ENCODE results near the gene GAB2. TPM values are rescaled to one million over a fixed set of nuclear protein-coding genes. Genes with fewer than 3 reads are reported as not detected.
"Not testable (repeated sequence)": the region's sequence is repeated elsewhere in the genome, so short reads cannot be mapped to it uniquely, and the experiment has no call there.

GAB2 gene
- total and polyA plus RNA-seq, 2 donors (not counting 1 experiment from before 2014, with no cell fraction given) = 5.8 to 85.9 TPM

DNA sequence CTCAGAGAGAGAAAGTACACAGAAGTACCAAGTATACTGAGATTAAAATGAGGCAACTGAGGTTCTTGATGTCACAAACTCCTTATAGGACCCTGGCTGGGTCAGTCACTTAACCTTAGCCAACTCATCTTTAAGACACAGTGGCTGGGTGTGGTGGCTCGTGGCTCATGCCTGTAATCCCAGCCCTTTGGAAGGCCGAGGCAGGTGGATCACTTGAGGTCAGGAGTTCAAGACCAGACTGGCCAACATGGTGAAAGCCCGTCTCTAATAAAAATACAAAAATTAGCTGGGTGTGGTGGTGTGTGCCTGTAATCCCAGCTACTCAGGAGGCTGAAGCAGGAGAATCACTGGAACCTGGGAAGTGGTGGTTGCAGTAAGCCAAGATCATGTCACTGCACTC, 61.9 kb downstream of the GAB2 start:
- H3K4me1 Mint-ChIP-seq = peaks cover 39% of the 10 kb centered on the region
- CTCF ChIA-PET; H4K20me1 ChIP-seq (ENCODE audit: control insufficient read depth, insufficient read depth, low read length, poor library complexity, severe bottlenecking); ATAC-seq (ENCODE audit: low read depth); H3K27me3 ChIP-seq (replicated peaks in 1 of 4; ENCODE audit: control extremely low read depth in 1 of 4, control insufficient read depth in 3 of 4, insufficient read depth in 4 of 4, low read length in 3 of 4); DNase-seq; H3K27ac Mint-ChIP-seq; H3K9ac ChIP-seq (ENCODE audit: low read length); H3K4me2 ChIP-seq (replicated peaks; ENCODE audit: low read depth, low read length, poor library complexity, severe bottlenecking); H3K9me3 Mint-ChIP-seq (ENCODE audit: insufficient read depth); intact Hi-C loops (cut with micrococcal nuclease); H3K4me3 Mint-ChIP-seq; H3K27me3 Mint-ChIP-seq; POLR2A ChIA-PET; H3K36me3 ChIP-seq (replicated peaks in 1 of 2; ENCODE audit: control extremely low read depth in 1 of 2, control insufficient read depth in 1 of 2, extremely low read depth in 1 of 2, insufficient read depth in 2 of 2, low read length in 1 of 2); H3K4me3 ChIP-seq (ENCODE audit: control extremely low read depth in 1 of 5, extremely low read depth in 1 of 5, insufficient read depth in 1 of 5, low read depth in 2 of 5, low read length in 4 of 5); H3K27ac ChIP-seq (ENCODE audit: low read length in 2 of 2); H2AFZ ChIP-seq (ENCODE audit: insufficient read depth, low read depth, low read length, poor library complexity, severe bottlenecking); H3K9me3 ChIP-seq (ENCODE audit: control extremely low read depth in 1 of 3, control insufficient read depth in 2 of 3, insufficient read depth in 1 of 3, low read length in 2 of 3): not testable (repeated sequence)
- WGBS (ENCODE audit: insufficient coverage) = 100% methylated on average over 2 of the region's 3 CpGs
- peaks cover 8 to 19% of the 10 kb centered on the region in 2 donors for H3K4me1 ChIP-seq (ENCODE audit: control insufficient read depth in 2 of 2, insufficient read depth in 2 of 2, low read length in 2 of 2)
- peaks cover 27% of the 10 kb centered on the region for H3K79me2 ChIP-seq (ENCODE audit: control insufficient read depth, insufficient read depth, low read length)

DNA sequence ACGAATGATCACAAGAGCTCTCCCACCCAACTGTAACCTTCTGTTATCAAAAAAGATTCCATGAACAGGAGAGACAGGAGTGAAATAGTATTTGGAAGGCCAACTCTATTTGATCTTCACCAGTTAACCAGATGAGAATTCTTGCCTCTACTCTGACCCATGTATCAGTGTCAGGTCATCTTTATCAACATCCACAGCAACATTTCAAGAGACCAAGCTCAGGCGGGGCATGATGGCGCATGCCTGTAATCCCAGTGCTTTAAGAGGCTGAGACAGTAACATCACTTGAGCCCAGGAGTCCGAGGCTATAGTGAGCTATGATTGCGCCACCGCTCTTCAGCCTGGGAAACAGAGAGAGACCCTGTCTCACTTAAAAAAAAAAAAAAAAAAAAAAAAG, 62.3 kb downstream of the GAB2 start:
- Mint-ChIP-seq H3K27ac (no peak overlapping the region), H3K4me3 (no peak overlapping the region), H3K4me1 (peaks cover 42% of the 10 kb centered on the region), H3K9me3 (ENCODE audit: insufficient read depth) (peaks cover 3% of the 10 kb centered on the region), H3K27me3 (no peaks in the 10 kb centered on the region)
- no peak overlapping the region for H2AFZ ChIP-seq (ENCODE audit: insufficient read depth, low read depth, low read length, poor library complexity, severe bottlenecking)
- H4K20me1 ChIP-seq (ENCODE audit: control insufficient read depth, insufficient read depth, low read length, poor library complexity, severe bottlenecking) = no peaks in the 10 kb centered on the region
- H3K36me3 ChIP-seq (replicated peaks in 1 of 2; ENCODE audit: control extremely low read depth in 1 of 2, control insufficient read depth in 1 of 2, extremely low read depth in 1 of 2, insufficient read depth in 2 of 2, low read length in 1 of 2) = no peaks in the 10 kb centered on the region
- H3K27ac ChIP-seq (ENCODE audit: low read length in 2 of 2) = no peak overlapping the region
- no peak for ATAC-seq (ENCODE audit: low read depth)
- peaks cover 22% of the 10 kb centered on the region for H3K79me2 ChIP-seq (ENCODE audit: control insufficient read depth, insufficient read depth, low read length)
- ChIA-PET POLR2A (no interaction called here), CTCF (no interaction called here)
- WGBS (ENCODE audit: insufficient coverage) = 100% methylated on average over 3 of the region's 6 CpGs
- no peaks in the 10 kb centered on the region for H3K9me3 ChIP-seq (ENCODE audit: control extremely low read depth in 1 of 3, control insufficient read depth in 2 of 3, insufficient read depth in 1 of 3, low read length in 2 of 3)
- peaks cover 13 to 22% of the 10 kb centered on the region in 2 donors for H3K4me1 ChIP-seq (ENCODE audit: control insufficient read depth in 2 of 2, insufficient read depth in 2 of 2, low read length in 2 of 2)
- H3K27me3 ChIP-seq (replicated peaks in 1 of 4; ENCODE audit: control extremely low read depth in 1 of 4, control insufficient read depth in 3 of 4, insufficient read depth in 4 of 4, low read length in 3 of 4) = no peaks in the 10 kb centered on the region
- H3K4me3 ChIP-seq (ENCODE audit: control extremely low read depth in 1 of 5, extremely low read depth in 1 of 5, insufficient read depth in 1 of 5, low read depth in 2 of 5, low read length in 4 of 5) = no peak overlapping the region
- intact Hi-C loops (cut with micrococcal nuclease) = no loop called here
- no peak overlapping the region for H3K4me2 ChIP-seq (replicated peaks; ENCODE audit: low read depth, low read length, poor library complexity, severe bottlenecking)
- TF ChIP-seq, protein P1, sequence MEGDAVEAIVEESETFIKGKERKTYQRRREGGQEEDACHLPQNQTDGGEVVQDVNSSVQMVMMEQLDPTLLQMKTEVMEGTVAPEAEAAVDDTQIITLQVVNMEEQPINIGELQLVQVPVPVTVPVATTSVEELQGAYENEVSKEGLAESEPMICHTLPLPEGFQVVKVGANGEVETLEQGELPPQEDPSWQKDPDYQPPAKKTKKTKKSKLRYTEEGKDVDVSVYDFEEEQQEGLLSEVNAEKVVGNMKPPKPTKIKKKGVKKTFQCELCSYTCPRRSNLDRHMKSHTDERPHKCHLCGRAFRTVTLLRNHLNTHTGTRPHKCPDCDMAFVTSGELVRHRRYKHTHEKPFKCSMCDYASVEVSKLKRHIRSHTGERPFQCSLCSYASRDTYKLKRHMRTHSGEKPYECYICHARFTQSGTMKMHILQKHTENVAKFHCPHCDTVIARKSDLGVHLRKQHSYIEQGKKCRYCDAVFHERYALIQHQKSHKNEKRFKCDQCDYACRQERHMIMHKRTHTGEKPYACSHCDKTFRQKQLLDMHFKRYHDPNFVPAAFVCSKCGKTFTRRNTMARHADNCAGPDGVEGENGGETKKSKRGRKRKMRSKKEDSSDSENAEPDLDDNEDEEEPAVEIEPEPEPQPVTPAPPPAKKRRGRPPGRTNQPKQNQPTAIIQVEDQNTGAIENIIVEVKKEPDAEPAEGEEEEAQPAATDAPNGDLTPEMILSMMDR (IDR thresholded peaks at IDR 0.05) = no peak
- no peak for TF ChIP-seq EZH2 (IDR thresholded peaks at IDR 0.05; ENCODE audit: borderline replicate concordance, insufficient read depth, low read depth, low read length, poor library complexity, severe bottlenecking)
- H3K9ac ChIP-seq (ENCODE audit: low read length) = no peak overlapping the region
- no peak for DNase-seq
